AG04450 (cell line): ENCODE data around the gene MAP7D1. TPM values are rescaled to one million over a fixed set of nuclear protein-coding genes. Genes with fewer than 3 reads are reported as not detected.

Source experiments
- CTCF ChIA-PET: fragments of 300-600, 350-600 bp; formaldehyde crosslinking; extraction: SDS; loops from one replicate; lab custom pipeline; 2022; ENCODE audit warnings: antibody characterized with exemption, inconsistent platforms; lab: Charles Lee
- POLR2A ChIA-PET: fragments of 350-600 bp; formaldehyde crosslinking; extraction: SDS; loops from one replicate; lab custom pipeline; 2021; ENCODE audit warnings: antibody characterized with exemption, inconsistent platforms; lab: Yijun Ruan, JAX
- DNase-seq: peaks from one replicate; pipeline ENCODE4 v3.0.0-alpha.2; 2011; ENCODE audit warnings: low read depth, low spot score
- H3K27ac ChIP-seq: one replicate; pipeline ENCODE4 v1.5.1; 2012; ENCODE audit warnings: low read depth, low read length, control low read depth
- H3K27me3 ChIP-seq: one replicate; pipeline ENCODE4 v1.6.0; 2012; ENCODE audit warnings: low read length; ENCODE audit not compliant: control insufficient read depth, insufficient read depth
- H3K4me3 ChIP-seq: 2 replicates; pipeline ENCODE4 v1.5.1; 2011; ENCODE audit warnings: mild to moderate bottlenecking, low read depth, low read length, control low read depth
- H3K9me3 ChIP-seq: 2 replicates; pipeline ENCODE4 v1.5.1; 2012; ENCODE audit warnings: low read length; ENCODE audit not compliant: control insufficient read depth, insufficient read depth
- CTCF ChIP-seq: IDR thresholded peaks from 2 replicates; pipeline ENCODE4 v1.5.1; 2011; ENCODE audit warnings: low read depth, low read length, control low read depth, inconsistent platforms
- polyA plus RNA-seq: library from polyadenylated mRNA; depleted of rRNA; stranded (reverse); fragments of >200 nt; gene quantifications from 2 replicates; pipeline ENCODE4 v1.2.3, GENCODE V29; 2011

MAP7D1 gene
- polyA plus RNA-seq, 1 experiment = 23.4 TPM

GRCh38 chr1:36122062-36123030 lies 33.6 kb upstream of the MAP7D1 start:
- TF ChIP-seq CTCF = no peak
- Histone ChIP-seq H3K9me3 (no peaks in the 10 kb centered on the region; the same call in 1 of the 2 replicates), H3K27ac (no peak overlapping the region), H3K27me3 (peaks cover 23% of the 10 kb centered on the region), H3K4me3 (no peak overlapping the region)
- DNase-seq = no peak
- ChIA-PET POLR2A (no interaction called here), CTCF (interaction anchor here (1.1 kb wide), 1 partner anchor 13 kb away, joined by 5 read pairs; no protein-coding TSS in a partner anchor)

GRCh38 chr1:36123356-36123755 lies 32.6 kb upstream of the MAP7D1 start:
- Histone ChIP-seq H3K27me3 (peaks cover 23% of the 10 kb centered on the region), H3K4me3 (no peak overlapping the region), H3K27ac (no peak overlapping the region), H3K9me3 (no peaks in the 10 kb centered on the region; the same call in 1 of the 2 replicates)
- CTCF ChIA-PET = interaction anchor here (1.1 kb wide), 1 partner anchor 12 kb away, joined by 5 read pairs; no protein-coding TSS in a partner anchor
- POLR2A ChIA-PET = no interaction called here
- no peak for TF ChIP-seq CTCF
- no peak for DNase-seq

GRCh38 chr1:36124404-36125128 lies 31.4 kb upstream of the MAP7D1 start:
- POLR2A ChIA-PET = no interaction called here

GRCh38 chr1:36125129-36125991 lies 30.6 kb upstream of the MAP7D1 start, which contains the start of gene COL8A2:
TSS of gene COL8A2 (minus strand) at chr1:36125222. CDS start at chr1:36100242, 24,980 bp downstream.
- no peak for TF ChIP-seq CTCF
- no peak for DNase-seq
- POLR2A ChIA-PET = no interaction called here
- peaks cover 23% of the 10 kb centered on the region for H3K27me3 ChIP-seq
- no peaks in the 10 kb centered on the region; the same call in 1 of the 2 replicates for H3K9me3 ChIP-seq
- CTCF ChIA-PET = no interaction called here
- H3K4me3 ChIP-seq = peak within 1 kb of the TSS; percentile 25; the same call in 1 of the 2 replicates
- no peak within 1 kb of the TSS for H3K27ac ChIP-seq

More at GRCh38 chr1:36124404-36125128, 31.4 kb upstream of the MAP7D1 start:
- H3K27me3 ChIP-seq = peaks cover 23% of the 10 kb centered on the region
- no peak for TF ChIP-seq CTCF
- no peak overlapping the region for H3K4me3 ChIP-seq
- DNase-seq = no peak
- H3K9me3 ChIP-seq = no peaks in the 10 kb centered on the region; the same call in 1 of the 2 replicates
- CTCF ChIA-PET = no interaction called here
- no peak overlapping the region for H3K27ac ChIP-seq
